IMR-90 (cell line): ENCODE measurements around the gene MCMBP. TPM values are rescaled to one million over a fixed set of nuclear protein-coding genes. Genes with fewer than 3 reads are reported as not detected.

Experiments used
- ATAC-seq: fragments of 200-7000 bp; cut with Tn5 transposase; 2 replicates; pipeline ENCODE4 v1.9.1; 2020; ENCODE audit warnings: low read depth, mild to moderate bottlenecking, moderate library complexity
- BruUV-seq: library from RNA; stranded (reverse); fragments of 400-500 nt; replicated peaks from 2 replicates; lab custom pipeline; 2021; lab: Mats Ljungman, UMichigan
- CTCF ChIA-PET: fragments of 300-600 bp; formaldehyde crosslinking; extraction: SDS; loops from one replicate; lab custom pipeline; 2021; ENCODE audit warnings: antibody characterized with exemption; lab: Yijun Ruan, JAX
- POLR2A ChIA-PET: fragments of 300-600 bp; sonication (Branson Sonifier 250); formaldehyde crosslinking; loops from one replicate; lab custom pipeline; 2022; ENCODE audit warnings: antibody characterized with exemption; ENCODE audit not compliant: unreplicated experiment; lab: Charles Lee
- DNase-seq: peaks from one replicate; pipeline ENCODE4 v3.0.0; 2013
- H2AFZ ChIP-seq: replicated peaks from 2 replicates; pipeline ENCODE3; 2013; ENCODE audit warnings: low read length, mild to moderate bottlenecking; ENCODE audit not compliant: poor library complexity
- H2AK5ac ChIP-seq: 2 replicates; pipeline ENCODE4 v1.6.1; 2013; ENCODE audit warnings: low read depth, low read length, inconsistent platforms
- H2AK9ac ChIP-seq: replicated peaks from 2 replicates; pipeline ENCODE3; 2013; ENCODE audit warnings: mild to moderate bottlenecking, low read depth, low read length, moderate library complexity; ENCODE audit not compliant: poor library complexity
- H2BK120ac ChIP-seq: 2 replicates; pipeline ENCODE4 v1.6.1; 2013; ENCODE audit warnings: low read depth, low read length, inconsistent platforms
- H2BK15ac ChIP-seq: 3 replicates; pipeline ENCODE4 v1.6.1; 2013; ENCODE audit warnings: low read depth, low read length, inconsistent platforms
- H2BK20ac ChIP-seq: 2 replicates; pipeline ENCODE4 v1.6.1; 2013; ENCODE audit warnings: low read depth, mild to moderate bottlenecking, inconsistent platforms, low read length, moderate library complexity
- H2BK5ac ChIP-seq: 2 replicates; pipeline ENCODE4 v1.6.1; 2013; ENCODE audit warnings: mild to moderate bottlenecking, low read depth, low read length, inconsistent platforms; ENCODE audit not compliant: poor library complexity, severe bottlenecking
- H3K14ac ChIP-seq: replicated peaks from 2 replicates; pipeline ENCODE4 v1.6.1; 2013; ENCODE audit warnings: low read depth, low read length, inconsistent platforms
- H3K18ac ChIP-seq: 2 replicates; pipeline ENCODE4 v1.6.1; 2013; ENCODE audit warnings: low read depth, low read length, control low read depth
- H3K23ac ChIP-seq: 2 replicates; pipeline ENCODE4 v1.6.1; 2013; ENCODE audit warnings: low read depth, low read length, inconsistent platforms
- H3K27ac ChIP-seq: 2 replicates; pipeline ENCODE4 v1.5.1; 2013; ENCODE audit warnings: mild to moderate bottlenecking, control low read depth, low read length; ENCODE audit not compliant: insufficient read depth
- H3K27me3 ChIP-seq: 2 replicates; pipeline ENCODE4 v1.6.1; 2013; ENCODE audit warnings: low read length; ENCODE audit not compliant: control insufficient read depth, insufficient read depth
- H3K36me3 ChIP-seq: 2 replicates; pipeline ENCODE4 v1.6.1; 2013; ENCODE audit warnings: low read length, mixed read lengths; ENCODE audit not compliant: control insufficient read depth, insufficient read depth
- H3K4ac ChIP-seq: 2 replicates; pipeline ENCODE4 v1.6.1; 2013; ENCODE audit warnings: low read depth, low read length, inconsistent platforms
- H3K4me1 ChIP-seq: 2 replicates; pipeline ENCODE4 v1.6.1; 2013; ENCODE audit warnings: low read length, mixed read lengths; ENCODE audit not compliant: control insufficient read depth, insufficient read depth
- H3K4me2 ChIP-seq: 2 replicates; pipeline ENCODE4 v1.6.1; 2013; ENCODE audit warnings: low read depth, mild to moderate bottlenecking, control low read depth, low read length, moderate library complexity
- H3K4me3 ChIP-seq: 2 replicates; pipeline ENCODE4 v1.5.1; 2013; ENCODE audit warnings: low read depth, mild to moderate bottlenecking, control low read depth, low read length, moderate library complexity; ENCODE audit not compliant: insufficient read depth
- H3K56ac ChIP-seq: 2 replicates; pipeline ENCODE4 v1.6.1; 2013; ENCODE audit warnings: low read length, inconsistent platforms; ENCODE audit not compliant: insufficient read depth; ENCODE audit errors: extremely low read depth
- H3K79me1 ChIP-seq, 2 experiments: 2 replicates each; pipeline ENCODE4 v1.6.1; 2013; ENCODE audit warnings: low read length in 2 of 2, inconsistent platforms in 1 of 2, low read depth in 1 of 2
- H3K9ac ChIP-seq: 2 replicates; pipeline ENCODE4 v1.6.1; 2013; ENCODE audit warnings: low read depth, low read length, control low read depth
- H3K9me1 ChIP-seq: 2 replicates; pipeline ENCODE4 v1.6.1; 2013; ENCODE audit warnings: low read length, inconsistent platforms; ENCODE audit not compliant: insufficient read depth
- H3K9me3 ChIP-seq: 2 replicates; pipeline ENCODE4 v1.6.1; 2013; ENCODE audit warnings: low read length; ENCODE audit not compliant: control insufficient read depth, insufficient read depth
- H4K20me1 ChIP-seq: 2 replicates; pipeline ENCODE4 v1.6.1; 2013; ENCODE audit warnings: low read length, inconsistent platforms; ENCODE audit not compliant: insufficient read depth
- H4K5ac ChIP-seq: 2 replicates; pipeline ENCODE4 v1.6.1; 2013; ENCODE audit warnings: mild to moderate bottlenecking, low read depth, low read length, control low read depth
- H4K8ac ChIP-seq, 2 experiments: 2 replicates each; pipeline ENCODE4 v1.6.1; 2013; ENCODE audit warnings: low read depth in 2 of 2, low read length in 2 of 2, control low read depth in 1 of 2, inconsistent platforms in 1 of 2
- H4K91ac ChIP-seq: 2 replicates; pipeline ENCODE4 v1.6.1; 2013; ENCODE audit warnings: low read depth, low read length, inconsistent platforms; ENCODE audit not compliant: insufficient read depth
- BHLHE40 ChIP-seq: fragments of 150-350 bp; IDR thresholded peaks from 2 replicates; pipeline ENCODE4 v1.6.1; 2016; ENCODE audit warnings: mild to moderate bottlenecking, low read depth, low read length
- CEBPB ChIP-seq: IDR thresholded peaks from 2 replicates; pipeline ENCODE4 v1.6.1; 2012; ENCODE audit warnings: low read depth, low read length, improper control_type of control experiment
- CHD1 ChIP-seq: IDR thresholded peaks from 2 replicates; pipeline ENCODE4 v1.6.1; 2012; ENCODE audit warnings: low read depth, low read length, improper control_type of control experiment
- CTCF ChIP-seq: conservative IDR thresholded peaks from 2 replicates; pipeline ENCODE4 v1.5.1; 2012; ENCODE audit warnings: mild to moderate bottlenecking, low read depth, low read length, improper control_type of control experiment
- FOS ChIP-seq: fragments of 150-350 bp; IDR thresholded peaks from 2 replicates; pipeline ENCODE4 v1.6.1; 2016; ENCODE audit warnings: low read depth, low read length
- MAFK ChIP-seq: IDR thresholded peaks from 2 replicates; pipeline ENCODE4 v1.6.1; 2012; ENCODE audit warnings: low read depth, low read length, improper control_type of control experiment
- MAZ ChIP-seq: IDR thresholded peaks from 2 replicates; pipeline ENCODE4 v1.6.1; 2012; ENCODE audit warnings: low read depth, mild to moderate bottlenecking, low read length, improper control_type of control experiment, moderate library complexity, borderline replicate concordance
- MXI1 ChIP-seq: IDR thresholded peaks from 2 replicates; pipeline ENCODE4 v1.6.1; 2012; ENCODE audit warnings: low read depth, mild to moderate bottlenecking, low read length, moderate library complexity, borderline replicate concordance
- NFE2L2 ChIP-seq: fragments of 150-350 bp; IDR thresholded peaks from 2 replicates; pipeline ENCODE4 v1.6.1; 2016; ENCODE audit warnings: low read depth, mild to moderate bottlenecking, low read length
- RAD21 ChIP-seq: IDR thresholded peaks from 2 replicates; pipeline ENCODE4 v1.6.1; 2012; ENCODE audit warnings: low read length, improper control_type of control experiment
- RCOR1 ChIP-seq: IDR thresholded peaks from 2 replicates; pipeline ENCODE4 v1.6.1; 2012; ENCODE audit warnings: mild to moderate bottlenecking, low read length, improper control_type of control experiment; ENCODE audit not compliant: insufficient replicate concordance
- SMC3 ChIP-seq: fragments of 150-350 bp; IDR thresholded peaks from 2 replicates; pipeline ENCODE4 v1.6.1; 2016; ENCODE audit warnings: low read depth, mild to moderate bottlenecking, antibody characterized with exemption, low read length, moderate library complexity
- USF2 ChIP-seq: fragments of 150-350 bp; IDR thresholded peaks from 2 replicates; pipeline ENCODE4 v1.6.1; 2017; ENCODE audit warnings: mild to moderate bottlenecking, antibody characterized with exemption, low read length, low read depth
- WGBS, 2 experiments: methylation state at CpG; one replicate each; pipeline versions ENCODE4 v1.1.5 to v1.1.7; 2013; ENCODE audit warnings: missing lambda C conversion rate in 2 of 2; ENCODE audit not compliant: insufficient read length in 1 of 2; ENCODE audit errors: extremely low coverage in 2 of 2; 5-methylcytosine and 5-hydroxymethylcytosine counted together
- dilution Hi-C: fragments of 300-500 bp; cut with HindIII; formaldehyde crosslinking; loops from one replicate; pipeline ENCODE4 v1.14.3; 2018; ENCODE audit warnings: low sequenced_read_pairs; ENCODE audit not compliant: unreplicated experiment
- in situ Hi-C: fragments of 300-500 bp; cut with MboI; formaldehyde crosslinking; loops from 3 replicates; pipeline ENCODE4 v1.14.3; 2019; ENCODE audit warnings: low sequenced_read_pairs, inconsistent platforms, mixed read lengths
- intact Hi-C: fragments of 100-400 bp; cut with micrococcal nuclease; formaldehyde crosslinking; loops from 2 replicates; pipeline ENCODE4 v1.10.0; 2022
- polyA plus RNA-seq, 3 experiments: library from polyadenylated mRNA; depleted of rRNA; stranded (reverse); fragments of >200 nt; gene quantifications; 2 replicates each; pipeline ENCODE4 v1.2.3, GENCODE V29; 2012; ENCODE audit warnings: low replicate concordance in 1 of 3
- total RNA-seq: library from RNA; depleted of rRNA; stranded (reverse); fragments of >200 nt; gene quantifications from 2 replicates; pipeline ENCODE4 v1.2.3, GENCODE V29; 2012

Gene MCMBP
- total and polyA plus RNA-seq, 2 of the 4 experiments (the other 2 are of a cell fraction): 39.0 to 59.9 TPM

GRCh38 chr10:119849944-119850343, 22.7 kb downstream of the MCMBP start (continued):
- no peak for TF ChIP-seq MAZ

GRCh38 chr10:119849031-119849789, 23.4 kb downstream of the MCMBP start:
- Histone ChIP-seq H3K4ac (peak overlapping the region; percentile 81), H3K18ac (peak overlapping the region; percentile 16; the same call in 1 of the 2 replicates), H4K20me1 (no peaks in the 10 kb centered on the region), H3K79me1 (peaks cover 49 to 50% of the 10 kb centered on the region in 2 experiments), H2AK9ac (no peak overlapping the region), H2BK20ac (peak overlapping the region; percentile 86), H3K36me3 (peaks cover 28% of the 10 kb centered on the region), H2BK120ac (peak overlapping the region; percentile 92), H2BK15ac (peak overlapping the region; percentile 39; the same call in 2 of the 3 replicates), H4K5ac (peak overlapping the region; percentile 65; the same call in 1 of the 2 replicates), H3K56ac (peak overlapping the region; percentile 52; the same call in 1 of the 2 replicates), H3K14ac (peak overlapping the region; percentile 85), H3K27ac (peak overlapping the region; percentile 79), H3K27me3 (no peaks in the 10 kb centered on the region), H3K9ac (no peak overlapping the region), H4K91ac (peak overlapping the region; percentile 67), H3K9me1 (peaks cover 7% of the 10 kb centered on the region; the same call in 1 of the 2 replicates), H4K8ac (peak overlapping the region; percentile 5 to 74; a peak in 3 of 4 replicates), H3K4me1 (peaks cover 10% of the 10 kb centered on the region), H3K4me3 (no peak overlapping the region), H3K4me2 (peak overlapping the region; percentile 3; the same call in 1 of the 2 replicates), H3K23ac (peak overlapping the region; percentile 88), H2BK5ac (peak overlapping the region; percentile 93), H2AK5ac (peak overlapping the region; percentile 5), H3K9me3 (no peaks in the 10 kb centered on the region), H2AFZ (no peak overlapping the region)
- POLR2A ChIA-PET: no interaction called here
- CTCF ChIA-PET: interaction anchor here (0.5 to 1.3 kb wide), 4 partner anchors 11 to 104 kb away, joined by 3 to 4 read pairs (median 4); no protein-coding TSS in a partner anchor
- no TSS peak for BruUV-seq
- DNase-seq: peak; percentile 76
- dilution Hi-C loops: no loop called here
- in situ Hi-C loops: no loop called here
- peak; percentile 91 for ATAC-seq
- intact Hi-C loops: loop anchor here (2.0 kb wide), 1 partner anchor 20 kb away; no protein-coding TSS in a partner anchor
- TF ChIP-seq NFE2L2 (no peak), CTCF (no peak), SMC3 (no peak), CHD1 (no peak), MAFK (no peak), MXI1 (no peak), RAD21 (no peak), BHLHE40 (no peak), USF2 (no peak), RCOR1 (no peak), CEBPB (no peak), FOS (no peak)
- WGBS, 2 experiments: no CpG with 5 or more reads among the region's 6 CpGs
